Superior temporal gyrus (tissue), 1 donor: ENCODE measurements around the gene REX1BD.
A peak's percentile ranks its signal among the peaks of the same experiment; 100 is the strongest.
"Not testable (repeated sequence)": the region's sequence is repeated elsewhere in the genome, so short reads cannot be mapped to it uniquely, and the experiment has no call there.

Source experiments
- DNase-seq: peaks from one replicate; pipeline ENCODE4 v3.0.0-alpha.2; 2016; ENCODE audit errors: extremely low spot score

The REX1BD gene

DNA sequence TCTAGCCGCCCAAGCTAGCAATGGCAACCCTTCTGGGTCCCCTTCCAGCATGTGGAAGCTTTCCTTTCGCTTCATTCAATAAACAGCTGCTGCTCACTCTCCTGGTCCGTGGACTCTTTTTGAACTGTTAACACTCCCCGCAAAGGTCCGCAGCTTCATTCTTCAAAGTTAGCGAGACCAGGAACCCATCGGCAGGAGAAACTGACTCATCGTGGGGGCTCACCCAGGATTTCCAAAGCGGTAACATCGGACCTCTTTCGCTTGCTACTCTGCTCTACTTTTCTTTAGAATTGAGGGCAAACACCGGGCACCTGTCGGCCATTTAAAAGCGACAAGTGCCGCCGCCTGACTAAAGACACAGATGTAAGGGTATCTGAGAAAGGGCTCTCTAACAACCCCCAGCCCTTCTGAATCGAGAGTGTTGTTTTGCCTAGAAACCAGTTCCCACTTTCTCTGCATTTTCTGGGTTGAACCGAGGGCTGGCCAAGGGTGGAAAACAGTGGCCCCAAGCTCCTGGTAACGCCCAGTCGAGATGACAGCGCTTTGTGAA is 11.2 kb upstream of the REX1BD start:
- DNase-seq = no peak

DNA sequence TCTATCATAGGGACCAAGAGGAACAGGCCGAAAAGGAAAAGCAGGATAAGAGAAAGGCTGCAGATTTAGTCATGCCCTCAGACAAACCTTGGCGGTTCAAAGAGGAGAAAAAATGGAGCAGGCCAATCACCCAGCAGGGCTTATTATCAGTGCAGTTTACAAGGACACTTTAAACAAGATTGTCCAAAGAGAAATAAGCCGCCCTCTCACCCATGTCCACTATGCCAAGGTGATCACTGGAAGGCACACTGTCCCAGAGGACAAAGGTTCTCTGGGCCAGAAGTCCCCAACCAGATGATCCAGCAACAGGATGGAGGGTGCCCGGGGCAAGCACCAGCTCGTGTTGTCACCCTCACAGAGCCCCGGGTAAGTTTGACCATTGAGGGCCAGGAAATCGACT is 8.3 kb upstream of the REX1BD start:
- DNase-seq = no peak

- no peak for DNase-seq
These were observed 2.3 kb upstream of the REX1BD start for GRCh38 chr19:18586306-18586705.

GRCh38 chr19:18587561-18587960 is 1.0 kb upstream of the REX1BD start:
- no peak for DNase-seq

- DNase-seq = no peak
These were observed 512 bp upstream of the REX1BD start for GRCh38 chr19:18587962-18588610.

DNA sequence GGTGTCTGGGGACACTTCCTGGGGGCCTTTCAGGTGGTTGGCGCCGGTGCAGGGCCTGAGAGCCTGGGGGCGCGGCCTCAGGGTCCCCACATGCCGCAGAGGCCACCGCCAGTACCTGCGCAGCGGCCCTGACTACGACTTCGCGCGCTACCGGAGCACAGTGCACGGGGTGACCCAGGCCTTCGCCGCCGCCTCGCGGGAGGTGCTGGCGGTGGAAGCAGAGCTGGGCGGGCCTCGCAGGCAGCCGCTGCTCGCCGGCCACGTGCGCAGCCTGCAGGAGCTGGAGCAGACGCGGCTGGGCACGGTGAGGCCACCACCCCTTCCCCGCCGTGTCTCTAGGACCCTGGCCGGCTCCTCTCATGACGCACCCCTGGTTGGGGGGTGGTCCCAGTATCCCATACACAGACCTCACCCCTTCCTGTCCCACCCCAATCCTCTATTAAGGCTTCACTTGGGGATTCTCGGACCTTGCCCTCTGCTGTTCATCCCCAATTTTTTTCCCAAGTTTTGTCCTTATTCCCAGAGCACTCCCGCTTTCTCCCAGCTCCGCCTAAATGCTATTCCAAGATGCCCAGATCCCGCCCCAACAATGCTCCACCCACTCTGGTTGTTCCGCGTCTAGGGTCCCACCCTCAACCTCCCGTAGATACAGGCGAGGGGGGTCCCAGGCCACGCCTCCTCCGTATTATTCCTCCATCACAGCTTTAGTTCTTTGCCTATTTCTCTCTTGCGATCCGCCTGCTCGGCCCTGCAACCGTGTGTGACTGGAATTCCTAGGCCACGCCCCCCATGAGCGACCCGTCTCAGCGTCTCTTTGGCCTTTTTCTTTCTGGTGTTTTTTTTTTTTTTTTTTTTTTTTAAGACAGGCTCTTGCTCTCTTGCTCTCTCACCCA is 1.0 kb downstream of the REX1BD start:
- DNase-seq = no peak

GRCh38 chr19:18590273-18591272 is 2.0 kb downstream of the REX1BD start:
- peak; percentile 91 for DNase-seq

- no peak for DNase-seq
These were observed 3.3 kb downstream of the REX1BD start for GRCh38 chr19:18591735-18592385.

DNA sequence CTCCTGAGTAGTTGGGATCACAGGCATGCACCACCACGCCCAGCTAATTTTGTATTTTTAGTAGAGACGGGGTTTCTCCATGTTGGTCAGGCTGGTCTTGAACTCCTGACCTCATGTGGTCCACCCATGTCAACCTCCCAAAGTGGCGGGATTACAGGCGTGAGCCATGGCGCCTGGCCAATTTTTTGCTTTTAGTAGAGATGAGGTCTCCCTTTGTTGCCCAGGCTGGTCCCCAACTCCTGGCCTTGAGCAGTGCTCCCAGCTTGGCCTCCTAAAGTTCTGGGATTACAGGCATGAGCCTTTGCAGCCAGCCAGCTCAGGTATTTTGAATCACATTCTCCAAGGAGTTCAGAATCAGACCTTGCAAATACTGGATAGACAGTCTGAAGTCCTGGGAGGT is 4.1 kb downstream of the REX1BD start:
- not testable (repeated sequence) for DNase-seq

DNA sequence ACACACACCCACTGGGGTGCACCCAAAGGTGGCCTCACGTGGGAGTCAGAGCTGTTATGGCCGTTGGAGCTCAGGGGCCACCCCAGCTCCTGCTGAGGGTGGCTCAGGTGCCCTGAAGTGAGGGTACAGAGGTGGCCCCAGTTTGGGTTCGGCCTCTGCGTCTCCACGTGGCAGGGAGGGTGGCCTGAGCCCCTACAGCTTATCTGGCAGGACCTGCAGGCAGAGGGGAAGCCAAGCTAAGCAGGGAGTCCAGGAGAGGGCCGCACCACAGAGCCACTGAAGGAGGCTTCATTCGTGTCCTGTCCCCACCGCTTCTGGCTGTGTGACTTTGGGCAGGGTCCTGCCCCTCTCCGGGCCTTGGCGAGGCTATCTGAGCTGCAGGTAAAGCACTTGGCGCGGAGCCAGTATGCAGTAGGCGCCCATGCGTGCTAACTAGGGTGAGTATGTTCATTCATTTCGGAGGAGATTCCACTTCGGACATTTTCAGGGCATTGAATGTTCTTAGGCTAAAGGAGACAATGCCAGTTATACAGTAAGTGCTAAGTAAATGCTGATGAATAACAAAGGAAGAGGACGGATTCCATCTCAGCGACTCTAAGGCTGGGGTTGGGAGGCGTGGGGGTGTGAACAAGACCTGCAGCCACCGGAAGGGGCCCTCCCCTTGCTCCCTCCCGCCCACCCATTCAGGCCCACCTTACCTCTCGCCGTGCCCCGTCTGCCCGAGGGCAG is 4.9 kb downstream of the REX1BD start:
- no peak for DNase-seq

GRCh38 chr19:18594096-18594823 is 5.7 kb downstream of the REX1BD start:
- DNase-seq = no peak

DNA sequence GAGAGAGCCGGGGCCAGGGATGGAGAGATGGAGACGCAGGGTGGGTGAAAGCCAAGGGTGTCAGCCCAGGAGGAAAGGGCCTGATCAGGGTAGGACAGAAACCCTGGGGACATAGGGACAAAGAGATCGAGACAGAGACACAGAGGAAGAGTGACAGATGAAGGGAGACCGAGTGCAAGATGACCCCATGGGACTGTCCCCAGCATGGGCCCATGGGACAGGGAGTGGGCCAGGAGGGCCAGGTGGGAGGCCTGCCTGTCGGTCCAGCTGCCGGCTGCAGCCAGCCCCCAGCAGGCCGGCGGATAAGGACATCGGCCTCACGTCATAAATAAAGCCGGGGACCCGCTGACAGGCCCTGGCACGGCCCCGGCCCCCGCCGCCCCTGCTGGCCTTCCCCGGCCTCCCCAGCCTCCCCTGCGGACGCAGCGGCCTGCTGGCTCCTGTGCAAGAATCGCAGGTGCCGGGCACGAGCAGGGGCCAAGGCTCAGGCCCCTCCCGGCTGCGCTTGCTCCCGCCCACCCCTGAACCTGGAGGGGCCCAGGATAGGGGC is 6.3 kb downstream of the REX1BD start:
- DNase-seq = no peak

GRCh38 chr19:18595475-18595874 is 6.9 kb downstream of the REX1BD start:
- DNase-seq = no peak

DNA sequence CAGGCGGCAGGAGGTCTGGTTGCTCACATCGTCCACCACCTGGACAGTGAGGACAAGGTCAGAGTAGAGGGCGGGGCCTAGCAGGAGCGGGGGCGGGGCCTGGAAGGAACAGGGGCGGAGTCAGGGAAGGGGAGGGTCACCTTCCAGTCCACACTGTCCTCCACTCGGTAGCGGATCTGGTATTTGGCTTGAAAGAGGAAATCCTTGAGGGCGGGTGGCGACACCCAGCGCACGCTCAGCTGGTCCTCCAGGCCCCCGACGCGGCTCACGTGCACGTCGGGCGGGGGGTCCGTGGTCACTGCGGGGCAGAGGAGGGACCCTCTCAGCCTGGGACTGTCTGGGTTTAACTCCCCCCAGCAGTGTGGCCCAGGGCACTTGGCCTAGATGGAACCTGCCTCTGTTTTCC is 8.2 kb downstream of the REX1BD start:
- no peak for DNase-seq

- no peak for DNase-seq
These were observed 9.4 kb downstream of the REX1BD start for GRCh38 chr19:18597809-18598660.

GRCh38 chr19:18599485-18599884 is 10.9 kb downstream of the REX1BD start:
- DNase-seq = no peak

- DNase-seq = not testable (repeated sequence)
These were observed 12.2 kb downstream of the REX1BD start for GRCh38 chr19:18600692-18601397.

- DNase-seq = no peak
These were observed 13.3 kb downstream of the REX1BD start for GRCh38 chr19:18601875-18602274.
